DOHH2 (cell line): ENCODE results near the gene LSS.
"Not testable (repeated sequence)": the region's sequence is repeated elsewhere in the genome, so short reads cannot be mapped to it uniquely, and the experiment has no call there.

Experiments used
- H3F3A ChIP-seq: fragments of 200-600 bp; sonication (generic), shearing (Covaris generic); 2 replicates; pipeline ENCODE4 v1.6.0; 2016; ENCODE audit warnings: antibody characterized with exemption, mild to moderate bottlenecking; ENCODE audit not compliant: control insufficient read depth, insufficient read depth
- H3K27ac ChIP-seq: fragments of 200-600 bp; sonication (generic); 2 replicates; pipeline ENCODE4 v1.5.1; 2014; ENCODE audit warnings: low read depth, mild to moderate bottlenecking, low read length, moderate library complexity
- H3K27me3 ChIP-seq: fragments of 200-600 bp; sonication (generic); 2 replicates; pipeline ENCODE4 v1.6.1; 2014; ENCODE audit warnings: mild to moderate bottlenecking, low read length, mixed read lengths; ENCODE audit not compliant: control insufficient read depth
- H3K36me3 ChIP-seq: fragments of 200-600 bp; sonication (generic); 2 replicates; pipeline ENCODE4 v1.6.1; 2014; ENCODE audit warnings: mild to moderate bottlenecking, low read length, moderate library complexity, mixed read lengths; ENCODE audit not compliant: control insufficient read depth
- H3K4me1 ChIP-seq: fragments of 200-600 bp; sonication (generic); 2 replicates; pipeline ENCODE4 v1.6.1; 2014; ENCODE audit warnings: mild to moderate bottlenecking, low read length, mixed read lengths; ENCODE audit not compliant: control insufficient read depth
- H3K4me2 ChIP-seq: fragments of 200-600 bp; sonication (generic); 2 replicates; pipeline ENCODE4 v1.6.0; 2014; ENCODE audit warnings: mild to moderate bottlenecking, low read length, moderate library complexity
- H3K4me3 ChIP-seq: fragments of 200-600 bp; sonication (generic); 2 replicates; pipeline ENCODE4 v1.5.1; 2014; ENCODE audit warnings: mild to moderate bottlenecking, low read length, mixed read lengths
- H3K79me2 ChIP-seq: fragments of 200-600 bp; sonication (generic); 2 replicates; pipeline ENCODE4 v1.6.1; 2014; ENCODE audit warnings: mild to moderate bottlenecking, low read length, mixed read lengths; ENCODE audit not compliant: control insufficient read depth
- H3K9me2 ChIP-seq: fragments of 200-600 bp; sonication (generic); replicated peaks from 2 replicates; pipeline ENCODE4 v1.6.1; 2014; ENCODE audit warnings: mild to moderate bottlenecking, low read length, mixed read lengths; ENCODE audit not compliant: control insufficient read depth
- H3K9me3 ChIP-seq: fragments of 200-600 bp; sonication (generic); 2 replicates; pipeline ENCODE4 v1.6.1; 2014; ENCODE audit warnings: antibody characterized with exemption, low read length, mixed read lengths; ENCODE audit not compliant: control insufficient read depth, insufficient read depth
- H4K20me1 ChIP-seq: fragments of 200-600 bp; sonication (generic); 2 replicates; pipeline ENCODE4 v1.6.0; 2014; ENCODE audit warnings: low read depth, mild to moderate bottlenecking, antibody characterized with exemption, low read length, moderate library complexity; ENCODE audit not compliant: control insufficient read depth, insufficient read depth
- CTCF ChIP-seq: fragments of 200-600 bp; sonication (generic); IDR thresholded peaks from one replicate; pipeline ENCODE4 v1.5.1; 2014; ENCODE audit warnings: antibody characterized with exemption, mild to moderate bottlenecking, low read depth, low read length; ENCODE audit not compliant: poor library complexity, severe bottlenecking
- EZH2phosphoT487 ChIP-seq: fragments of 200-600 bp; sonication (generic); IDR thresholded peaks from 2 replicates; pipeline ENCODE4 v1.6.1; 2017; ENCODE audit warnings: borderline replicate concordance, mild to moderate bottlenecking, antibody characterized with exemption, low read length, moderate library complexity, mixed read lengths

Gene LSS

DNA sequence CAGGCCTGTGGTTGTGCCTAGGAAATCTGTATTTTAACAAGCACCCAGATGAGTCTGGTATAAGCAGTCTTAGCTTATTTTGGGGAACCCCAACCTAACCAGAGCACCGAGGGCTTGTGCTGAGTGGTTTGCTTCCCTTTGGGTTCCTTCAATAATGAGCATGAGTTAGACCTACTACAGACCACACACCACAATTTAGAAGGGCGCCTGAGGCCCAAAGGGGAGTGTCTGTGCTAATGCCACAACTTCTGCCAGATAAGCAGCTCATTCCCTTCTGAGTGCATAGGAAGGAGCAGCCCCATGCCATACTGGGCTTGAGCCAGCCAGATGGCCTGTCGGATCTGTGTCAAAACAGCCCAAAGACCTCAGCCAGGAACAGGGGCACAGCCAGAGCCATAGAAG, 15.4 kb upstream of the LSS start:
- Histone ChIP-seq H3K4me2 (no peak overlapping the region), H3K27ac (no peak overlapping the region), H4K20me1 (no peaks in the 10 kb centered on the region), H3K9me3 (no peaks in the 10 kb centered on the region), H3K27me3 (no peaks in the 10 kb centered on the region), H3K79me2 (no peaks in the 10 kb centered on the region), H3K4me1 (peaks cover 8% of the 10 kb centered on the region), H3K4me3 (no peak overlapping the region), H3F3A (0 out of 2 replicates have a peak, but pooled peaks cover 3% of the 10 kb centered on the region), H3K9me2 (no peaks in the 10 kb centered on the region), H3K36me3 (peaks cover 96% of the 10 kb centered on the region)
- TF ChIP-seq CTCF (no peak), EZH2phosphoT487 (no peak)

DNA sequence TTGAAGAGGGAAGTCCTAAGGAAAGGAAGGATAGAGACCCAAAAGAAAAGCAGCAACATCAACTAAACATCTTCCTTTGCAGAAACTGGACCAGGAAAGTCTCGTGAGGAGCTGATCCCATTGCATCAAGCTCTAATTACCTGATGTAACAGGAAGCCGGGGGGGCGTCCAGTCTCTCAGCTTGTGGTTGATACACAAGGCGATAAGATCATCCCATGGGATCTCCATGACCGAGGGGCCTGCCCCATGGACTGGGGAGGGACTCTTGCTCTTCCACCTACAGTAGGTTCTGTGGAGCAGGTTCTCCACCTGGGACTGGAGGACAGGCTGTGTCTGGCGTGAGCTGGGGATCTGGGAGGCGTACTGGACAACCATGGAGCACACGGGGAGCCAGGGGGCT, 14.8 kb upstream of the LSS start:
- Histone ChIP-seq H3F3A (0 out of 2 replicates have a peak, but pooled peaks cover 3% of the 10 kb centered on the region), H4K20me1 (no peaks in the 10 kb centered on the region), H3K79me2 (no peaks in the 10 kb centered on the region), H3K4me1 (peaks cover 6% of the 10 kb centered on the region), H3K9me3 (no peaks in the 10 kb centered on the region), H3K27me3 (no peaks in the 10 kb centered on the region), H3K9me2 (no peaks in the 10 kb centered on the region), H3K4me3 (no peak overlapping the region), H3K36me3 (peaks cover 96% of the 10 kb centered on the region), H3K27ac (no peak overlapping the region), H3K4me2 (no peak overlapping the region)
- TF ChIP-seq CTCF (no peak), EZH2phosphoT487 (no peak)

DNA sequence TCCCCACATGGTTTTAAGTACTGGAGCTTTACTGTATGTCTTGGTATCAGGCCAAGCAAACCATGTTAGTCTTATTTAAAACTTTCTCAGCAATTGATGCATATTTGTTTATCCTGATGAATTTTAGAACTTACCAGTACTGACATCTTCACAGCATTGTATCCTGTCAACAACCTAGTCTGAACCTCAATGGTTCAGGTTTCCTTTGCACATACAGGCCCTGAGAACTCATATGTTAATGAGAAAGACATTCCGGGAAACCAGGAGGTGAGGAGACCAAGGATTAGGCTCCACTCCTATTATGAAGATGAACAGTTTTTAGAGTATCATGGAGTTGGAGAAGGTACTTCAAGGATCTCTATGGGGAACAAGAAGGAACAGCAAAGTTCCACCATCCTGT, 13.0 kb upstream of the LSS start:
- H3F3A ChIP-seq: not testable (repeated sequence)

DNA sequence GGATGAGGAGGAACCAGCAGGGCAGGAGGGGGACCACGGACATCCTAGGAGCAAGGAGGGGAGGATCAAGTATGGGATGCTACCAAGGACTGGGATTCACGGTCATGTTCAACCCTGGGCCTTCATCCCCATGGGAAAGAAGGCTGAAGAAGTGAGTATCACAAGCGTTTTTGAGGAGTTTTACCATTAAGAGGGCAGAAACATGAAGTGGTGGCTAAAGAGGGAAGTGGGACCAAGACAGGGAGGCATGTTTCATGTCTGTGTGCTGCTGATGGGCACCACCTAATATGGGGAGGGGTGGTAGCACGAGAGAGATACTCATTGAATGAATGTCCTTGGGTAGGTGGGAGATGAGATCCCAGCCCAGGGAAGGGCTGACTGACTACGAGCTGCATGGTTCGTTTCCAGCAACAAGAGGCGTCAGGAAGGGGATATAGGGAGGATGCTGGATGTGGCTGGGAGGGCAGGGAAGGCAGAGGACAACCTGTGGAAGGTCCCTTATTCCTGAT, 11.3 kb upstream of the LSS start:
- Histone ChIP-seq H3K27ac (no peak overlapping the region), H3K9me2 (no peaks in the 10 kb centered on the region), H3K27me3 (no peaks in the 10 kb centered on the region), H3K79me2 (peaks cover 10% of the 10 kb centered on the region), H3K4me1 (no peaks in the 10 kb centered on the region), H3K4me2 (no peak overlapping the region), H3F3A (0 out of 2 replicates have a peak, but pooled peaks cover 3% of the 10 kb centered on the region), H3K9me3 (no peaks in the 10 kb centered on the region), H3K4me3 (no peak overlapping the region), H3K36me3 (peaks cover 95% of the 10 kb centered on the region), H4K20me1 (no peaks in the 10 kb centered on the region)
- TF ChIP-seq EZH2phosphoT487: no peak
- no peak for TF ChIP-seq CTCF

More for the DNA sequence above, 13.0 kb upstream of the LSS start:
- not testable (repeated sequence) for H3K27me3 ChIP-seq, H3K27ac ChIP-seq, H3K4me2 ChIP-seq, H3K9me2 ChIP-seq, H3K4me3 ChIP-seq, H3K9me3 ChIP-seq, H3K79me2 ChIP-seq, H4K20me1 ChIP-seq, H3K4me1 ChIP-seq
- peaks cover 95% of the 10 kb centered on the region for H3K36me3 ChIP-seq
